Dermis blood vessel endothelial cell (primary cell): Measurements from ENCODE around the gene DHRS12. TPM values are rescaled to one million over a fixed set of nuclear protein-coding genes. Genes with fewer than 3 reads are reported as not detected.

Source experiments
- DNase-seq: peaks from one replicate; pipeline ENCODE4 v3.0.0; 2010
- total RNA-seq: library from RNA; depleted of rRNA; stranded (reverse); fragments of >200 nt; gene quantifications from 2 replicates; pipeline ENCODE4 v1.2.3, GENCODE V29; 2014

The DHRS12 gene
- total RNA-seq, 1 donor from 2014 or later, result 7.1 TPM

- no peak for DNase-seq
Observed at GRCh38 chr13:51724721-51725120, 79.2 kb downstream of the DHRS12 start.

GRCh38 chr13:51723529-51723928, 80.4 kb downstream of the DHRS12 start:
- no peak for DNase-seq

GRCh38 chr13:51721496-51721895, 82.5 kb downstream of the DHRS12 start:
- no peak for DNase-seq

GRCh38 chr13:51719394-51719793, 84.6 kb downstream of the DHRS12 start:
- DNase-seq, result no peak

Other genes starting within 250 kb of the DHRS12 start
- 3.9 and 4.6 TPM in 2 replicates for gene WDFY2, start 219.7 kb downstream of the DHRS12 start, total RNA-seq
- not detected in 2 replicates for gene TMEM272, start 41.0 kb upstream of the DHRS12 start, total RNA-seq
- gene CCDC70, start 57.8 kb upstream of the DHRS12 start, total RNA-seq, result not detected in 2 replicates
- 6.1 and 12.3 TPM in 2 replicates for gene ATP7B, start 207.3 kb upstream of the DHRS12 start, total RNA-seq
- 20.3 and 31.5 TPM in 2 replicates for gene ALG11, start 208.2 kb upstream of the DHRS12 start, total RNA-seq
- 14.6 and 17.3 TPM in 2 replicates for gene UTP14C, start 220.5 kb upstream of the DHRS12 start, total RNA-seq